Endothelial cell of hepatic sinusoid (primary cell): ENCODE results near the gene NANS.
"Not testable (repeated sequence)": the region's sequence is repeated elsewhere in the genome, so short reads cannot be mapped to it uniquely, and the experiment has no call there.

Experiments used
- in situ Hi-C: cut with HindIII; loops from 2 replicates; pipeline ENCODE4 v1.10.0; 2017; ENCODE audit warnings: low sequenced_read_pairs

The NANS gene

GRCh38 chr9:98096091-98096490 is 39.6 kb downstream of the NANS start:
- in situ Hi-C loops, result no loop called here

GRCh38 chr9:98097836-98098235 is 41.3 kb downstream of the NANS start:
- in situ Hi-C loops, result no loop called here

GRCh38 chr9:98099346-98099745 is 42.8 kb downstream of the NANS start:
- in situ Hi-C loops, result no loop called here

- in situ Hi-C loops, result loop anchor here (5.0 kb wide), 2 partner anchors 78 to 182 kb away; no protein-coding TSS in a partner anchor
Measured at GRCh38 chr9:98099898-98100297, 43.4 kb downstream of the NANS start.

- in situ Hi-C loops, result loop anchor here (5.0 kb wide), 2 partner anchors 78 to 182 kb away; no protein-coding TSS in a partner anchor
Measured at GRCh38 chr9:98100456-98100855, 43.9 kb downstream of the NANS start.

- in situ Hi-C loops, result loop anchor here (5.0 kb wide), 2 partner anchors 79 to 181 kb away; no protein-coding TSS in a partner anchor
Measured at GRCh38 chr9:98101416-98101815, 44.9 kb downstream of the NANS start.

GRCh38 chr9:98101868-98102273 is 45.3 kb downstream of the NANS start:
- in situ Hi-C loops, result loop anchor here (5.0 kb wide), 2 partner anchors 80 to 180 kb away; no protein-coding TSS in a partner anchor

GRCh38 chr9:98104445-98104881 is 47.9 kb downstream of the NANS start:
- in situ Hi-C loops, result loop anchor here (5.0 kb wide), 2 partner anchors 82 to 178 kb away; no protein-coding TSS in a partner anchor

GRCh38 chr9:98105006-98105405 is 48.5 kb downstream of the NANS start:
- in situ Hi-C loops, result no loop called here

- in situ Hi-C loops, result no loop called here
Measured at GRCh38 chr9:98107926-98108325, 51.4 kb downstream of the NANS start.

GRCh38 chr9:98108531-98109031 is 52.0 kb downstream of the NANS start:
- in situ Hi-C loops, result no loop called here

GRCh38 chr9:98109052-98109451 is 52.5 kb downstream of the NANS start:
- in situ Hi-C loops, result no loop called here

- in situ Hi-C loops, result not testable (repeated sequence)
Measured at GRCh38 chr9:98117097-98117496, 60.6 kb downstream of the NANS start.

- in situ Hi-C loops, result no loop called here
Measured at GRCh38 chr9:98117984-98118639, 61.6 kb downstream of the NANS start.

- in situ Hi-C loops, result no loop called here
Measured at GRCh38 chr9:98118640-98119601, 62.4 kb downstream of the NANS start, which contains the start of gene TRIM14. Gene TRIM14, minus strand, starts transcription at chr9:98119222. Its CDS starts 34 bp downstream, at chr9:98119188.

GRCh38 chr9:98120476-98120875 is 63.9 kb downstream of the NANS start:
- in situ Hi-C loops, result loop anchor here (10.0 kb wide), 1 partner anchor 144 kb away; no protein-coding TSS in a partner anchor

GRCh38 chr9:98121058-98121457 is 64.5 kb downstream of the NANS start:
- in situ Hi-C loops, result loop anchor here (10.0 kb wide), 1 partner anchor 144 kb away; no protein-coding TSS in a partner anchor

- in situ Hi-C loops, result loop anchor here (10.0 kb wide), 1 partner anchor 141 kb away; no protein-coding TSS in a partner anchor
Measured at GRCh38 chr9:98124091-98124490, 67.6 kb downstream of the NANS start.

- in situ Hi-C loops, result loop anchor here (10.0 kb wide), 1 partner anchor 140 kb away; no protein-coding TSS in a partner anchor
Measured at GRCh38 chr9:98124637-98125426, 68.3 kb downstream of the NANS start.

- in situ Hi-C loops, result loop anchor here (10.0 kb wide), 1 partner anchor 138 kb away; no protein-coding TSS in a partner anchor
Measured at GRCh38 chr9:98127226-98127625, 70.7 kb downstream of the NANS start.
